ENCODE results near the gene PROCA1.

The PROCA1 gene

GRCh38 chr17:28704219-28704858 lies 7.3 kb downstream of the PROCA1 start:
- H3K79me2 ChIP-seq (ENCODE audit: insufficient read depth, low read length), result no peaks in the 10 kb centered on the region
- H3K9me3 ChIP-seq (ENCODE audit: insufficient read depth, low read length), result no peaks in the 10 kb centered on the region
- H3F3A ChIP-seq (ENCODE audit: insufficient read depth), result no peaks in the 10 kb centered on the region; the same call in 1 of the 2 replicates
- H3K36me3 ChIP-seq (ENCODE audit: low read length), result no peaks in the 10 kb centered on the region; the same call in 1 of the 2 replicates
- no peaks in the 10 kb centered on the region for H3K9me2 ChIP-seq (replicated peaks; ENCODE audit: insufficient read depth, low read length)
- no peaks in the 10 kb centered on the region for H4K20me1 ChIP-seq (ENCODE audit: low read depth, low read length)
- TF ChIP-seq EZH2phosphoT487 (conservative IDR thresholded peaks at IDR 0.05; ENCODE audit: low read length) (no peak), CTCF (IDR thresholded peaks at IDR 0.05; ENCODE audit: insufficient read depth, low read length, poor library complexity, severe bottlenecking) (no peak)
- H3K27me3 ChIP-seq (ENCODE audit: low read length), result no peaks in the 10 kb centered on the region
- H3K27ac ChIP-seq (ENCODE audit: low read depth, low read length), result no peak overlapping the region
- no peak overlapping the region for H3K4me3 ChIP-seq (ENCODE audit: insufficient read depth, low read length, poor library complexity, severe bottlenecking)
- H3K9ac ChIP-seq (ENCODE audit: low read length), result no peak overlapping the region
- H2AFZ ChIP-seq (ENCODE audit: low read depth, low read length, severe bottlenecking), result no peak overlapping the region
- no peak overlapping the region for H3K4me2 ChIP-seq (ENCODE audit: low read depth, low read length, poor library complexity, severe bottlenecking)

GRCh38 chr17:28703552-28704218 lies 8.0 kb downstream of the PROCA1 start:
- Histone ChIP-seq H3K4me2 (ENCODE audit: low read depth, low read length, poor library complexity, severe bottlenecking) (no peak overlapping the region), H3K79me2 (ENCODE audit: insufficient read depth, low read length) (no peaks in the 10 kb centered on the region), H3K27ac (ENCODE audit: low read depth, low read length) (no peak overlapping the region), H3K27me3 (ENCODE audit: low read length) (no peaks in the 10 kb centered on the region), H2AFZ (ENCODE audit: low read depth, low read length, severe bottlenecking) (no peak overlapping the region), H3K36me3 (ENCODE audit: low read length) (no peaks in the 10 kb centered on the region; the same call in 1 of the 2 replicates), H4K20me1 (ENCODE audit: low read depth, low read length) (no peaks in the 10 kb centered on the region), H3K9me3 (ENCODE audit: insufficient read depth, low read length) (no peaks in the 10 kb centered on the region), H3K9me2 (replicated peaks; ENCODE audit: insufficient read depth, low read length) (no peaks in the 10 kb centered on the region), H3K4me3 (ENCODE audit: insufficient read depth, low read length, poor library complexity, severe bottlenecking) (no peak overlapping the region), H3K9ac (ENCODE audit: low read length) (no peak overlapping the region), H3F3A (ENCODE audit: insufficient read depth) (no peaks in the 10 kb centered on the region; the same call in 1 of the 2 replicates)
- TF ChIP-seq EZH2phosphoT487 (conservative IDR thresholded peaks at IDR 0.05; ENCODE audit: low read length) (no peak), CTCF (IDR thresholded peaks at IDR 0.05; ENCODE audit: insufficient read depth, low read length, poor library complexity, severe bottlenecking) (no peak)

- Histone ChIP-seq H3K79me2 (ENCODE audit: insufficient read depth, low read length) (no peaks in the 10 kb centered on the region), H3K27ac (ENCODE audit: low read depth, low read length) (no peak overlapping the region), H3K36me3 (ENCODE audit: low read length) (no peaks in the 10 kb centered on the region; the same call in 1 of the 2 replicates), H3K9ac (ENCODE audit: low read length) (no peak overlapping the region), H3K27me3 (ENCODE audit: low read length) (no peaks in the 10 kb centered on the region), H3K9me3 (ENCODE audit: insufficient read depth, low read length) (no peaks in the 10 kb centered on the region), H4K20me1 (ENCODE audit: low read depth, low read length) (no peaks in the 10 kb centered on the region), H3K4me2 (ENCODE audit: low read depth, low read length, poor library complexity, severe bottlenecking) (no peak overlapping the region), H3K4me3 (ENCODE audit: insufficient read depth, low read length, poor library complexity, severe bottlenecking) (no peak overlapping the region), H2AFZ (ENCODE audit: low read depth, low read length, severe bottlenecking) (no peak overlapping the region), H3K9me2 (replicated peaks; ENCODE audit: insufficient read depth, low read length) (no peaks in the 10 kb centered on the region), H3F3A (ENCODE audit: insufficient read depth) (no peaks in the 10 kb centered on the region; the same call in 1 of the 2 replicates)
- TF ChIP-seq CTCF (IDR thresholded peaks at IDR 0.05; ENCODE audit: insufficient read depth, low read length, poor library complexity, severe bottlenecking) (no peak), EZH2phosphoT487 (conservative IDR thresholded peaks at IDR 0.05; ENCODE audit: low read length) (no peak)
These were observed 8.9 kb downstream of the PROCA1 start for GRCh38 chr17:28702752-28703150.

Data from SU-DHL-6 (cell line).